ENCODE data around the gene SLC6A15. TPM values are rescaled to one million over a fixed set of nuclear protein-coding genes. Genes with fewer than 3 reads are reported as not detected.
A peak's percentile ranks its signal among the peaks of the same experiment; 100 is the strongest.

SLC6A15 gene
- total and polyA plus RNA-seq, 5 donors from 2014 or later: not detected

- H3K27ac ChIP-seq (ENCODE audit: insufficient read depth, low read length, poor library complexity, severe bottlenecking): no peak overlapping the region
- Mint-ChIP-seq H3K9me3 (peaks cover 0 to 3% (median 0%) of the 10 kb centered on the region in 7 donors), H3K27me3 (no peaks in the 10 kb centered on the region), H3K36me3 (no peaks in the 10 kb centered on the region), H3K4me1 (peaks cover 0 to 7% (median 0%) of the 10 kb centered on the region in 4 donors), H3K4me3 (no peak overlapping the region), H3K27ac (no peak overlapping the region)
- H3K4me3 ChIP-seq (ENCODE audit: low read depth, low read length): no peak overlapping the region
- H3K4me1 ChIP-seq (ENCODE audit: control insufficient read depth, insufficient read depth, low read length, poor library complexity, severe bottlenecking): no peaks in the 10 kb centered on the region
- peak in 2 of 3 donors; percentile 4 to 36 for DNase-seq
- no peaks in the 10 kb centered on the region for H3K27me3 ChIP-seq (ENCODE audit: control insufficient read depth, insufficient read depth, low read length)
- H3K36me3 ChIP-seq (ENCODE audit: control insufficient read depth, insufficient read depth, low read length): no peaks in the 10 kb centered on the region
- no peaks in the 10 kb centered on the region for H3K9me3 ChIP-seq (ENCODE audit: control insufficient read depth in 2 of 2, low read length in 2 of 2)
- ATAC-seq (ENCODE audit: low read depth in 2 of 2): no peak
Measured at GRCh38 chr12:84842406-84843013, 70.1 kb downstream of the SLC6A15 start.

GRCh38 chr12:84841591-84841990, 71.0 kb downstream of the SLC6A15 start:
- no peaks in the 10 kb centered on the region for H3K27me3 ChIP-seq (ENCODE audit: control insufficient read depth, insufficient read depth, low read length)
- DNase-seq (no peak), ATAC-seq (ENCODE audit: low read depth in 2 of 2) (no peak)
- H3K9me3 ChIP-seq (ENCODE audit: control insufficient read depth in 2 of 2, low read length in 2 of 2): no peaks in the 10 kb centered on the region
- peaks cover 0 to 3% (median 0%) of the 10 kb centered on the region in 7 donors for H3K9me3 Mint-ChIP-seq
- H3K4me1 ChIP-seq (ENCODE audit: control insufficient read depth, insufficient read depth, low read length, poor library complexity, severe bottlenecking): no peaks in the 10 kb centered on the region
- no peaks in the 10 kb centered on the region for H3K27me3 Mint-ChIP-seq
- peaks cover 0 to 7% (median 0%) of the 10 kb centered on the region in 4 donors for H3K4me1 Mint-ChIP-seq
- no peaks in the 10 kb centered on the region for H3K36me3 Mint-ChIP-seq
- H3K4me3 ChIP-seq (ENCODE audit: low read depth, low read length): no peak overlapping the region
- no peak overlapping the region for H3K27ac ChIP-seq (ENCODE audit: insufficient read depth, low read length, poor library complexity, severe bottlenecking)
- H3K36me3 ChIP-seq (ENCODE audit: control insufficient read depth, insufficient read depth, low read length): no peaks in the 10 kb centered on the region
- H3K27ac Mint-ChIP-seq: no peak overlapping the region
- no peak overlapping the region for H3K4me3 Mint-ChIP-seq

GRCh38 chr12:84840356-84840755, 72.2 kb downstream of the SLC6A15 start:
- DNase-seq: no peak
- H3K27me3 Mint-ChIP-seq: no peaks in the 10 kb centered on the region
- Histone ChIP-seq H3K9me3 (ENCODE audit: control insufficient read depth in 2 of 2, low read length in 2 of 2) (no peaks in the 10 kb centered on the region), H3K36me3 (ENCODE audit: control insufficient read depth, insufficient read depth, low read length) (no peaks in the 10 kb centered on the region), H3K27ac (ENCODE audit: insufficient read depth, low read length, poor library complexity, severe bottlenecking) (no peak overlapping the region), H3K27me3 (ENCODE audit: control insufficient read depth, insufficient read depth, low read length) (no peaks in the 10 kb centered on the region), H3K4me1 (ENCODE audit: control insufficient read depth, insufficient read depth, low read length, poor library complexity, severe bottlenecking) (no peaks in the 10 kb centered on the region), H3K4me3 (ENCODE audit: low read depth, low read length) (no peak overlapping the region)
- no peak overlapping the region for H3K4me3 Mint-ChIP-seq
- H3K4me1 Mint-ChIP-seq: peaks cover 0 to 7% (median 0%) of the 10 kb centered on the region in 4 donors
- peaks cover 0 to 3% (median 0%) of the 10 kb centered on the region in 7 donors for H3K9me3 Mint-ChIP-seq
- H3K36me3 Mint-ChIP-seq: no peaks in the 10 kb centered on the region
- no peak for ATAC-seq (ENCODE audit: low read depth in 2 of 2)
- H3K27ac Mint-ChIP-seq: no peak overlapping the region

GRCh38 chr12:84826925-84827324, 85.7 kb downstream of the SLC6A15 start:
- ATAC-seq (ENCODE audit: low read depth in 2 of 2): no peak
- no peaks in the 10 kb centered on the region for H3K36me3 ChIP-seq (ENCODE audit: control insufficient read depth, insufficient read depth, low read length)

GRCh38 chr12:84825149-84825548, 87.5 kb downstream of the SLC6A15 start:
- no peaks in the 10 kb centered on the region for H3K9me3 ChIP-seq (ENCODE audit: control insufficient read depth in 2 of 2, low read length in 2 of 2)
- Mint-ChIP-seq H3K27ac (no peak overlapping the region), H3K36me3 (no peaks in the 10 kb centered on the region), H3K4me3 (no peak overlapping the region), H3K9me3 (peaks cover 0 to 2% (median 0%) of the 10 kb centered on the region in 7 donors), H3K27me3 (peaks cover 1% of the 10 kb centered on the region), H3K4me1 (no peaks in the 10 kb centered on the region)
- H3K4me3 ChIP-seq (ENCODE audit: low read depth, low read length): no peak overlapping the region
- no peaks in the 10 kb centered on the region for H3K4me1 ChIP-seq (ENCODE audit: control insufficient read depth, insufficient read depth, low read length, poor library complexity, severe bottlenecking)
- H3K27ac ChIP-seq (ENCODE audit: insufficient read depth, low read length, poor library complexity, severe bottlenecking): no peak overlapping the region
- no peak for ATAC-seq (ENCODE audit: low read depth in 2 of 2)
- no peaks in the 10 kb centered on the region for H3K27me3 ChIP-seq (ENCODE audit: control insufficient read depth, insufficient read depth, low read length)
- no peaks in the 10 kb centered on the region for H3K36me3 ChIP-seq (ENCODE audit: control insufficient read depth, insufficient read depth, low read length)
- no peak for DNase-seq

More at GRCh38 chr12:84826925-84827324, 85.7 kb downstream of the SLC6A15 start:
- H3K27me3 ChIP-seq (ENCODE audit: control insufficient read depth, insufficient read depth, low read length): no peaks in the 10 kb centered on the region
- no peaks in the 10 kb centered on the region for H3K27me3 Mint-ChIP-seq
- no peak overlapping the region for H3K27ac Mint-ChIP-seq
- H3K36me3 Mint-ChIP-seq: no peaks in the 10 kb centered on the region
- no peak overlapping the region for H3K4me3 Mint-ChIP-seq
- H3K4me1 Mint-ChIP-seq: no peaks in the 10 kb centered on the region
- H3K27ac ChIP-seq (ENCODE audit: insufficient read depth, low read length, poor library complexity, severe bottlenecking): no peak overlapping the region
- peaks cover 0 to 2% (median 0%) of the 10 kb centered on the region in 7 donors for H3K9me3 Mint-ChIP-seq
- no peak for DNase-seq
- H3K4me3 ChIP-seq (ENCODE audit: low read depth, low read length): no peak overlapping the region
- no peaks in the 10 kb centered on the region for H3K9me3 ChIP-seq (ENCODE audit: control insufficient read depth in 2 of 2, low read length in 2 of 2)
- no peaks in the 10 kb centered on the region for H3K4me1 ChIP-seq (ENCODE audit: control insufficient read depth, insufficient read depth, low read length, poor library complexity, severe bottlenecking)

- H3K27ac Mint-ChIP-seq: no peak overlapping the region
- no peak for DNase-seq
Measured at GRCh38 chr12:84822525-84822924, 90.1 kb downstream of the SLC6A15 start.

GRCh38 chr12:84816916-84817695, 95.5 kb downstream of the SLC6A15 start:
- no peak for DNase-seq
- H3K27me3 Mint-ChIP-seq: peaks cover 4% of the 10 kb centered on the region
- no peak overlapping the region for H3K4me3 Mint-ChIP-seq
- H3K36me3 ChIP-seq (ENCODE audit: control insufficient read depth, insufficient read depth, low read length): no peaks in the 10 kb centered on the region
- H3K36me3 Mint-ChIP-seq: no peaks in the 10 kb centered on the region
- no peak overlapping the region for H3K27ac ChIP-seq (ENCODE audit: insufficient read depth, low read length, poor library complexity, severe bottlenecking)
- H3K4me3 ChIP-seq (ENCODE audit: low read depth, low read length): no peak overlapping the region
- H3K4me1 ChIP-seq (ENCODE audit: control insufficient read depth, insufficient read depth, low read length, poor library complexity, severe bottlenecking): no peaks in the 10 kb centered on the region
- no peaks in the 10 kb centered on the region for H3K4me1 Mint-ChIP-seq
- peaks cover 0 to 6% (median 1%) of the 10 kb centered on the region in 7 donors for H3K9me3 Mint-ChIP-seq
- no peak overlapping the region for H3K27ac Mint-ChIP-seq
- no peak for ATAC-seq (ENCODE audit: low read depth in 2 of 2)
- H3K27me3 ChIP-seq (ENCODE audit: control insufficient read depth, insufficient read depth, low read length): no peaks in the 10 kb centered on the region
- no peaks in the 10 kb centered on the region for H3K9me3 ChIP-seq (ENCODE audit: control insufficient read depth in 2 of 2, low read length in 2 of 2)

More at GRCh38 chr12:84822525-84822924, 90.1 kb downstream of the SLC6A15 start:
- no peaks in the 10 kb centered on the region for H3K36me3 ChIP-seq (ENCODE audit: control insufficient read depth, insufficient read depth, low read length)
- H3K4me1 ChIP-seq (ENCODE audit: control insufficient read depth, insufficient read depth, low read length, poor library complexity, severe bottlenecking): no peaks in the 10 kb centered on the region
- Mint-ChIP-seq H3K4me3 (no peak overlapping the region), H3K27me3 (peaks cover 4% of the 10 kb centered on the region), H3K4me1 (no peaks in the 10 kb centered on the region), H3K36me3 (no peaks in the 10 kb centered on the region), H3K9me3 (peaks cover 0 to 2% (median 1%) of the 10 kb centered on the region in 7 donors)
- no peaks in the 10 kb centered on the region for H3K27me3 ChIP-seq (ENCODE audit: control insufficient read depth, insufficient read depth, low read length)
- no peak overlapping the region for H3K27ac ChIP-seq (ENCODE audit: insufficient read depth, low read length, poor library complexity, severe bottlenecking)
- no peaks in the 10 kb centered on the region for H3K9me3 ChIP-seq (ENCODE audit: control insufficient read depth in 2 of 2, low read length in 2 of 2)
- no peak overlapping the region for H3K4me3 ChIP-seq (ENCODE audit: low read depth, low read length)
- no peak for ATAC-seq (ENCODE audit: low read depth in 2 of 2)

Data from CD4-positive, CD25-positive, alpha-beta regulatory T cell (primary cell).